Measurements from ENCODE around the gene PLXNC1. TPM values are rescaled to one million over a fixed set of nuclear protein-coding genes. Genes with fewer than 3 reads are reported as not detected.
A peak's percentile ranks its signal among the peaks of the same experiment; 100 is the strongest.

Gene PLXNC1
- polyA plus RNA-seq, 1 donor, result 7.5 TPM

- no peak for DNase-seq
Measured at GRCh38 chr12:94239332-94239993, 91.1 kb downstream of the PLXNC1 start.

- no peak for DNase-seq
Measured at GRCh38 chr12:94240171-94240570, 91.8 kb downstream of the PLXNC1 start.

- DNase-seq, result no peak
Measured at GRCh38 chr12:94242901-94243300, 94.5 kb downstream of the PLXNC1 start.

GRCh38 chr12:94244165-94245133 is 96.1 kb downstream of the PLXNC1 start:
- no peak for DNase-seq

- DNase-seq, result no peak
Measured at GRCh38 chr12:94245631-94246383, 97.4 kb downstream of the PLXNC1 start.

GRCh38 chr12:94247246-94247645 is 98.9 kb downstream of the PLXNC1 start:
- DNase-seq, result no peak

- DNase-seq, result no peak
Measured at GRCh38 chr12:94248582-94248981, 100.2 kb downstream of the PLXNC1 start.

- no peak for DNase-seq
Measured at GRCh38 chr12:94250130-94250529, 101.8 kb downstream of the PLXNC1 start.

GRCh38 chr12:94254270-94254669 is 105.9 kb downstream of the PLXNC1 start:
- no peak for DNase-seq

- no peak for DNase-seq
Measured at GRCh38 chr12:94255006-94255405, 106.6 kb downstream of the PLXNC1 start.

- DNase-seq, result no peak
Measured at GRCh38 chr12:94255428-94255827, 107.1 kb downstream of the PLXNC1 start.

- no peak for DNase-seq
Measured at GRCh38 chr12:94258593-94258992, 110.2 kb downstream of the PLXNC1 start.

GRCh38 chr12:94260017-94260416 is 111.6 kb downstream of the PLXNC1 start:
- no peak for DNase-seq

GRCh38 chr12:94260717-94261116 is 112.3 kb downstream of the PLXNC1 start:
- no peak for DNase-seq

GRCh38 chr12:94261119-94261518 is 112.7 kb downstream of the PLXNC1 start:
- DNase-seq, result no peak

- peak; percentile 24 for DNase-seq
Measured at GRCh38 chr12:94261786-94262185, 113.4 kb downstream of the PLXNC1 start.

- DNase-seq, result peak; percentile 74
Measured at GRCh38 chr12:94262228-94263010, 114.0 kb downstream of the PLXNC1 start.

GRCh38 chr12:94263011-94263811 is 114.8 kb downstream of the PLXNC1 start:
- no peak for DNase-seq

- DNase-seq, result no peak
Measured at GRCh38 chr12:94263905-94264561, 115.7 kb downstream of the PLXNC1 start.
